ENCODE results near the gene NOL4L. TPM values are rescaled to one million over a fixed set of nuclear protein-coding genes. Genes with fewer than 3 reads are reported as not detected.

The NOL4L gene
- total RNA-seq, 1 experiment from 2014 or later, result 1.4 TPM

- BruUV-seq (replicated peaks), result no TSS peak
- no peaks in the 10 kb centered on the region for H3K9me3 ChIP-seq (ENCODE audit: low read depth, low read length, poor library complexity, severe bottlenecking)
- CTCF ChIA-PET, result no interaction called here
- no peak overlapping the region for H3K4me3 ChIP-seq (ENCODE audit: low read depth, low read length, poor library complexity, severe bottlenecking)
- TF ChIP-seq CTCF (conservative IDR thresholded peaks at IDR 0.05; ENCODE audit: low read depth, low read length) (no peak), EZH2 (IDR thresholded peaks at IDR 0.05; ENCODE audit: borderline replicate concordance, low read depth, low read length, poor library complexity, severe bottlenecking) (no peak)
- DNase-seq (ENCODE audit: low spot score), result no peak
- H3K27ac ChIP-seq (ENCODE audit: low read depth, low read length, poor library complexity, severe bottlenecking), result no peak overlapping the region
- peaks cover 5% of the 10 kb centered on the region for H3K27me3 ChIP-seq (replicated peaks; ENCODE audit: insufficient read depth, low read depth, low read length, poor library complexity)
- POLR2A ChIA-PET (ENCODE audit: low non-redundant PET), result no interaction called here
- no peaks in the 10 kb centered on the region for H3K36me3 ChIP-seq (ENCODE audit: insufficient read depth, low read length, poor library complexity, severe bottlenecking)
- intact Hi-C loops (cut with micrococcal nuclease; ENCODE audit: unreplicated experiment), result no loop called here
- H3K4me1 ChIP-seq (ENCODE audit: insufficient read depth, low read length, poor library complexity, severe bottlenecking), result no peaks in the 10 kb centered on the region
These were observed 31.5 kb downstream of the NOL4L start for GRCh38 chr20:32553618-32554017.

GRCh38 chr20:32551693-32552092 is 33.4 kb downstream of the NOL4L start:
- intact Hi-C loops (cut with micrococcal nuclease; ENCODE audit: unreplicated experiment), result no loop called here
- BruUV-seq (replicated peaks), result no TSS peak
- no peak for DNase-seq (ENCODE audit: low spot score)
- Histone ChIP-seq H3K4me3 (ENCODE audit: low read depth, low read length, poor library complexity, severe bottlenecking) (no peak overlapping the region), H3K27me3 (replicated peaks; ENCODE audit: insufficient read depth, low read depth, low read length, poor library complexity) (peaks cover 7% of the 10 kb centered on the region), H3K4me1 (ENCODE audit: insufficient read depth, low read length, poor library complexity, severe bottlenecking) (no peaks in the 10 kb centered on the region), H3K9me3 (ENCODE audit: low read depth, low read length, poor library complexity, severe bottlenecking) (no peaks in the 10 kb centered on the region), H3K27ac (ENCODE audit: low read depth, low read length, poor library complexity, severe bottlenecking) (no peak overlapping the region), H3K36me3 (ENCODE audit: insufficient read depth, low read length, poor library complexity, severe bottlenecking) (no peaks in the 10 kb centered on the region)
- TF ChIP-seq CTCF (conservative IDR thresholded peaks at IDR 0.05; ENCODE audit: low read depth, low read length), result no peak
- TF ChIP-seq EZH2 (IDR thresholded peaks at IDR 0.05; ENCODE audit: borderline replicate concordance, low read depth, low read length, poor library complexity, severe bottlenecking), result no peak
- ChIA-PET POLR2A (ENCODE audit: low non-redundant PET) (no interaction called here), CTCF (no interaction called here)

DNA sequence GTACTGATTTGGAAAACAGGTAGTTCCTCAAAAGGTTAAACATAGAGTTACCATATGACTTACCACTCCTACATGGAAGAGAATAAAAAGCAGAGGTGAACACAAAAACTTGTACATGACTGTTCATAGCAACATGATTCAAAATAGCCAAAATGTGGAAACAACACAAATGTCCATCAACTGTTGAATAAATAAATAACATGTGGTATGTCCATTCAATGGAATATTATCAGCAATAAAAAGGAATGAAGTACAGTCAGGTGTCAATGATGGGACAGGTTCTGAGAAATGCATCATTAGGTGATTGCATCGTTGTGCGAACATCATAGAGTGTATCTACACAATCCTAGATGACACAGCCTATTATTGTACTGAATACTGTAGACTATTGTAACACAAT is 35.3 kb downstream of the NOL4L start:
- CTCF ChIA-PET, result no interaction called here
- POLR2A ChIA-PET (ENCODE audit: low non-redundant PET), result no interaction called here

More for the DNA sequence above, 35.3 kb downstream of the NOL4L start:
- no TSS peak for BruUV-seq (replicated peaks)
- Histone ChIP-seq H3K36me3 (ENCODE audit: insufficient read depth, low read length, poor library complexity, severe bottlenecking) (no peaks in the 10 kb centered on the region), H3K27ac (ENCODE audit: low read depth, low read length, poor library complexity, severe bottlenecking) (no peak overlapping the region), H3K4me3 (ENCODE audit: low read depth, low read length, poor library complexity, severe bottlenecking) (no peak overlapping the region), H3K4me1 (ENCODE audit: insufficient read depth, low read length, poor library complexity, severe bottlenecking) (no peaks in the 10 kb centered on the region), H3K9me3 (ENCODE audit: low read depth, low read length, poor library complexity, severe bottlenecking) (no peaks in the 10 kb centered on the region), H3K27me3 (replicated peaks; ENCODE audit: insufficient read depth, low read depth, low read length, poor library complexity) (peaks cover 7% of the 10 kb centered on the region)
- no peak for DNase-seq (ENCODE audit: low spot score)
- no peak for TF ChIP-seq CTCF (conservative IDR thresholded peaks at IDR 0.05; ENCODE audit: low read depth, low read length)
- no peak for TF ChIP-seq EZH2 (IDR thresholded peaks at IDR 0.05; ENCODE audit: borderline replicate concordance, low read depth, low read length, poor library complexity, severe bottlenecking)
- intact Hi-C loops (cut with micrococcal nuclease; ENCODE audit: unreplicated experiment), result no loop called here

Measured in A673 (cell line).